Hematopoietic multipotent progenitor cell treated with erythropoietin and hydrocortisone succinate and interleukin-3 and kit ligand, for 8 days (in vitro differentiated cells): ENCODE measurements around the gene STAP2.

ENCODE experiments used
- DNase-seq: peaks from one replicate; pipeline ENCODE4 v3.0.0-alpha.2; 2015

STAP2 gene

GRCh38 chr19:4369888-4370260 lies 31.2 kb upstream of the STAP2 start:
- DNase-seq = peak; percentile 78

DNA sequence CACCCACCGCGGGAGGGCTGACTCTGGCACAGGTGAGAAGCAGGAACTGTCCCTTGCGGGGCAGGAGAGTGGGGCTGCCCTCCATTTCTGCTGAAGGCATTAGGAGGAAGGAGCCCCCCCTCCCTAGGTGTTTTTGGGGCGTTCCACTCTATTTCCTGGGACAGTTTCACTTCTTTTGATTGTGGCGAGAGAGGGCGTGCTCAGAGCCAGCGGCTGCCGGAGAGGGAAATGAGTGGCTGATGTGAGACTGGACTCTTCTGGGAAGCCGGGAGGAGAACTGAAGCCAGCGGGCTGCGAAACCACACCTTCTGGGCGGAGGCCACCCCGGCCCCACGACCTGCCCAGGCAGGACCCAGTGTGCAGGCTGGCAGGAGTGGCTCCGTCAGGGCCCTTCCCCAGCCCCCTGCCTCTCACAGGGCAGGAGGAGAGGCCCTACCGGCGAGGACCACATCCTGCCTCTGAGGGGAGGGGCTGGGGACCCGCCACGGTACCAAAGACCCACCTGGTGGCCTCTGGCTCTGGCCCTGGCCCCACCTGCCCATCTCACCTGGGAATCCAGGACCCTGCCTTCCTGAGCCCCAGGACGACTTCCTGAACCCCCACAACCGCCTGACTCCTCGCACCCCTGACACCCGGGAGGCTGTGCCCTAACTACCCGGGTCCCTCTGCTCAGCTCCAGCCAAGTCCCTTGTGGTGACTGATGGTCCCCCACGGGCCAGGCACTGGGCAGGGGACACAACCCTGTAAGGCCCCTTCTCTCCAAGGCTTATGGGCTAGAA lies 30.7 kb upstream of the STAP2 start:
- peak; percentile 83 for DNase-seq

DNA sequence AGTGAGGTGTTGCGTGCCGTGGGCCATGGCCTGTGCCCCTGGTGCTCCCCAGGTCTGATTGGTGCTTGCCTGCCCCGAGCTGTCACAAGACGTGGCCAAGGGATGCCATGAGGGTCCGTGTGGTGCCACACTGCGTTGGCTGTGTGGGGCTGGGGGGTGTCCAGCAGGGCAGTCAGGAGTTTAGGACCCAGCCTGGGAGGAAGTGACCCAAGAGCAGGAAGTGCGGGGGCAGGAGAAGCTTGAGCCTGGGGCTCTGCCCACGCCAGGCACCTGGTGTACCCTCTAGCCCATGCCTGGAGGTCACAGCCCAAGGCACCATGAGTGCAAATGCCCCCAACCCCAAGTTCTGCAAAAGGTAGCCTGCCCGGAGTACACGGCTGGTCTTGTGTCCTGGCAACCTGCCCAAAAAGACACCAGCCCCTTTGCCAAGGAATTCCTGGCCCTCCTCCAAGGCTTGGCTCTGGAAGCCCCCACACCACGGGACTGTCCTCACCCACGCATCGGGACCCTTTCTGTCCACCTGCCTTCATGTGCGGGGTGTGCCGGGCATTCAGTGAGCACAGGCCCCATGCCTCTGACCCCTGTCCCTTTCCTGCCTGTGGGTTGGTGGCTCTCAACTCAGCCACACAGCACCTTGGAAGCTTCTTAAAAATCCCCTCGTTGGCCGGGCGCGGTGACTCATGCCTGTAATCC lies 29.6 kb upstream of the STAP2 start:
- DNase-seq = no peak

- DNase-seq = peak; percentile 37
These were observed 29.1 kb upstream of the STAP2 start for GRCh38 chr19:4367781-4368127.

- DNase-seq = no peak
These were observed 28.7 kb upstream of the STAP2 start for GRCh38 chr19:4367336-4367723.

- DNase-seq = no peak
These were observed 28.2 kb upstream of the STAP2 start for GRCh38 chr19:4366666-4367335.

- no peak for DNase-seq
These were observed 27.4 kb upstream of the STAP2 start for GRCh38 chr19:4365791-4366665.

- DNase-seq = no peak
These were observed 26.7 kb upstream of the STAP2 start for GRCh38 chr19:4365341-4365740.

DNA sequence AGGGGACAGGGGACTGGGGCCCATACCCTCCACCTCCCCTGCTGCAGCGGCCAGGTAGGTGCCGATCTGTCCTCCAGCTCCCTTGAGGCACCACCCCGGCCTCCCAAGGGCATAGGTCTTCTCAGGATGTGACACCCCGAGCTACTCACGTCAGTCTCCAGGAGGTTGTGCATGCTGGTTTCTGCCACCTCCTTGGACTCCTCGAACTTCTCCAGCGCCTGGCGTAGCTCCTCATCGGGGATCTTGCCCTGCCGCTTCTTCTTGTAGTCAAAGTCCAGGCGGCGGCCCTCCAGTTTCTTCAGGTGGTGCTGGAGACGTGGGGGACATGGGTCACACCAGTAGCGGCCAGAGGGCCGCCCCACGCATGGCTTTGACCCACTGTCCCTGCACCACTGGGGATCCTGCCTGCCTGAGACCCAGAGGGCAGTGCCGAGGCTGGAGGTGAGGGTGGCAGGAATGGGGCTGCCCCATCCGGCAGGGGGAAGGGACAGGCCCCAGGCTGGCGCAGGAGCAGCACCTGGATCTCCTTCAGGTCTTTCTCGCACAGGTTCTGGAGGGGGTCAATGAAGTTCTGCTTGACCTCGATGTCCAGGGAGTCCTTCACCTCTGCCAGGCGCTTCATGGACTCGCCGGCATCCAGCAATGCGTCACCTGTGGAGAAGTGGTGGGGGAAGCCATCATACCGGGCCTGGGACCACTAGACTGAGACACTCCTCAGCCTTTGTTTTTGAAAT lies 25.1 kb upstream of the STAP2 start:
- DNase-seq = no peak

- DNase-seq = no peak
These were observed 24.4 kb upstream of the STAP2 start for GRCh38 chr19:4362831-4363545.

GRCh38 chr19:4362101-4362828 lies 23.6 kb upstream of the STAP2 start:
- no peak for DNase-seq

DNA sequence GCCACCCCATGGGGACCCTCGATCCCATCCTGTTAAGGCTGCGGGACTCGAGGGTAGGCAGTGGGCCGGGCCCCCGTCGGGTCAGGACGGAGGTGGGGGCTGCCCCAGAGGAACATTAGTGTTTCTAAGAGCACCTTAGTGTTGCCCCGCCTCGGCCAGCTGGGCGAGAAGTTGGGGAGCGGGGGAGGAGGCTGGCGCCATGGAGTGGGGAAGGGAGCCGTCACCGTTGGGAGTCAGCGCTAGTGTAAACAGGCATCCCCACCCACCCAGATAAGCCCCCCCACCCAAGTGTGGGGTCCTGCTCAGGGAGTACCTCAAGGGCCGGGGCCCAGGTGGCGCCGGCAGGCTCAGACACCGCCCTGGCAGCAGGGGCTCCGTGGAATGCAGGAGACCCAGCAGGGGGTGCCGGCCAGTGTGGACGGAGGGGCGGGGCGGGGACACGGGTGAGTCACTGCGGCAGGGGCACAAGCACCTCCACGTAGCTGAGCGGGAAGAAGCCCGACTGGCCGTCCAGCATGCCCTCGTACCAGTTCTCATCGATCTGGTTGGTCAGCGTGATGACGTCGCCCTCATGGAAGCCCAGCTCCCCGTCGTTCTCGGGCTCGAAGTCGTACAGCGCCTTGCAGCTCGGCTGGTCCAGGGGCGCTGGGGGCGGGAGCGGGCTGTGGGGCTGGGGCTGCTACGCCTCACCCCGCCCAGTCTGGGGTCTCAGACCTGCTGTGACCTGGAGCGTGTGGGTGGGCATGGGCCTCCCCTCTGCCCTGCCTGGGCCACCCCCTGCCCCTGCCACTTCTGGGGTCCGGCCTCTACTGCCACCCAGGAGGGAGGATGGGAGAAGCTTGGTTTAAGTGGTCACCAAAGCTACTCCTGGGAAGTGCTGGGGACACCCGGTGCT lies 22.8 kb upstream of the STAP2 start:
- DNase-seq = no peak

GRCh38 chr19:4360641-4361151 lies 22.1 kb upstream of the STAP2 start:
- DNase-seq = no peak

DNA sequence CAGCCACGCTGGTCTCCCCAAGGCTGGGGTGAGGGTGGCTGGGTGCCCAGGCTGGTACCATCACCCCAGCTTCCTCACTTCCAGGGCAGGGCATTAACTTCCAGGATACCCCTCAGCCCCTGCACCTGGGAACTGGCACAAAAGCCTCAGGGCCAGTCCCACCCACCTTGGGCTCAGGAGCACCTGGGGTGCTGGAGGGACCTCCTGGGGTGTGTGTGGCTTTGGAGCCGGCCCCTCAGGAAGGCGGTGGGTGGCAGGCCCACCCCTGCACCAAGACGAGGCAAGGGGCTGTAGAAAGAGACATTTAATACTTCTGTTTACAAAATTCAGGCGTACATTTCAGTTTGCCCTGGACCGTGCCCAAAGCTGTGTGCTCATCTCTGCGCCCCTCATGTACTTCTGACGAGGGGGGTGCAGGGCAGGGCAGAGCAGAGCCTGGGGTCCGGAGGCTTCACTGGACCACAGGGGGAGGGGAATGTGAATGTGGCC lies 21.5 kb upstream of the STAP2 start:
- DNase-seq = no peak

DNA sequence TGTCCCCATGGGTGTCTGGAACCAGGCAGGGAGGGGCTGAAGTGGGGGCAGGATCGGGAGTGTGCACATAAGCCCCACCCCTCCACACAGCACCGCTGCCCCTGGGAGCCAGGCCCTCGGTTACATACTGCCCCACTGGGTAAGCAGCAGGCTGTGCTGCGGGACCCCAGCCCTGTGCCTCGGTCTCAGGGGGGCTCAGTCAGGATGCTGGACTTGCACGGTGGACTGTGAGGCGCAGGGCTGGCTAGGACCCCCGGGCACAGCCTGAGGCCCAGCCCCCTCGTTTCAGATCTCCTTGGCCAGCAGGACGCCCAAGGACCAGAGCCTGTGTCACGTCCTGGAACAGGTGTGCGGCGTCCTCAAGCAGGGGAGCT lies 21.0 kb upstream of the STAP2 start:
- no peak for DNase-seq

DNA sequence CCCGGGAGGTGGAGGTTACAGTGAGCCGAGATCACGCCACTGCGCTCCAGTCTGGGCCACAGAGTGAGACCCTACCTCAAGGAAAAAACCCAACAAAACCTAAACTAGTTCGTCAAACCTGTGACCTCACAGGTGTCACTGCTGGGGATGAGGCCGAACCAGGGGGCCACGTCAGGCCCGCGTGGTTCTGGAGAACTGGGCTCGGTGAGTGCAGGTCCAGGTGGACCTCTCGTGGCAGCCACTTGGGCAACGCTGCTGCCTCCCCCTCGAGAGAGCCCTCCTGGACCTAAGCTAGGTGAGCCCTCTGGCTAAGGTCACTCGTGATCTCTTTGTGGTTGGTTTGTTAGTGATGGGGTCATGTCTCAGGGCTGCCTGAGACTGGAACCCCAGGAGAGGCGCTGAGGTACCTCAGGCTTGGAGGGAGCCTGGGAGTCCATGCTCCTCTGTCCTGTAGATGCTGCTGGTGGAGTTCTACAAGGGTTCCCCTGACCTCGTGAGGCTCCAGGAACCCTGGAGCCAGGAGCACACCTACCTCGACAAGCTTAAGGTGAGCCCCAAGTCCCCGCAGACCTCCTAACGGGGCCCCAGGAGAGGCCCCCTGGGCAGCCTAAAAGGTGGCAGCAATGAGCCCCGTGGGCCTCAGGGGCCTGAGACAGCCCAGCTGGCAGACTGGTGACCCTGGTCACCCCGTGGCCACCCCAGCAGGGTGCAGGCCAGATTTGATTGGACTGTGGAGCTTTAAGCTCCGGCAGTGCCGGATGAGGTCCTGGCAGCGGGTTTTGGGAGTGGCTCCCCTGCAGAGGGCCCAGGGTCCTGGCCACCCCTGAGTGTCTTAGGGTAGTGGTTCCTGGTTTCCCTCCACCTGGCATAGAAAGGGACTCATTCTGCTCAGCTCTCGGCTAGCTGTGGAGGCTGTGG lies 20.3 kb upstream of the STAP2 start:
- no peak for DNase-seq

DNA sequence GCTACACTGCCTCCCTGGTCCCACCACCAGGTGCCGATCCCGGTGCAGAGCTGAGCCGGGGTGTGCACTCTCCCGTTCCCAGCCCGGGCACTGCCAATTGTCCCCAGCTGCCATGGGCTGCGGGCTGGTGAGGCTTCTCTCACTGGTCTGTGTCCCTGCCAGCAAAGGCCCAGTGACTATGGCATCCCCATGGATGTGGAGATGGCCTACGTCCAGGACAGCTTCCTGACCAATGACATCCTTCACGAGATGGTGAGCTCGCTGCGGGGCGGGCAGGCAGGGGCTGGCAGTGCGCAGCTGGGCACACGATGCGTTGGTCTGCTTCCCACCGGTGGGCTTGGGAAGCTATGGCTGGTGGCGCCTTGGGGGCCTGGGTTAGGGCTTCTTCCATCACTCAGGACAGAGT lies 19.3 kb upstream of the STAP2 start:
- DNase-seq = no peak

DNA sequence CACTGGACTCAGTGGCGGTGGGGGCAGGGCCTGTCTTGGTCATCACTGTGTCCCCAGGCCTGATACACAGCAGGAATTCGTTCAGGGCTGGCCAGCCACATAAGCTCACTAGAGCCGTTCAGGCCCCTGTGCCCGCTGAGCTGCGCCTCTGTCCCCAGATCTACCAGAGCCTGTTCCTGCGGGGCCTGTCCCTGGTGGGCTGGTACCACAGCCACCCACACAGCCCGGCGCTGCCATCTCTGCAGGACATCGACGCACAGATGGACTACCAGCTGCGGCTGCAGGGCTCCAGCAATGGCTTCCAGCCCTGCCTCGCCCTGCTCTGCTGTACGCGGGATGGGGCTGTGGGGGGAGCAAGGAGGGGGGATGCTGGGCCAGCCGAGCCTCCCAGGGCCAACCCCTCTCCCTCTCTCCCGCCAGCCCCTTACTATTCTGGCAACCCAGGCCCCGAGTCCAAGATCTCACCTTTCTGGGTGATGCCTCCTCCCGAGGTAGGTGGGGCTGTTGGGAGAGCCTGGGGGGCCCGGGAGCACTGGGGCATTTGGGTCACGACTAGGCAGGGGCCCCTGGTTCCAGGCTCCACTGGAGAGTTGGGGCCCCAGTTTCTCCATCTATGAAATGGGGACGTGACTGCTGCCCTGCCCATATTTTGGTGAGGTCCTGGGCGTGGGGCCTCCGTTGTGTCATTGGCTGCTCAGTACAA lies 18.6 kb upstream of the STAP2 start:
- no peak for DNase-seq
